ENCODE data around the gene ZNF584. TPM values are rescaled to one million over a fixed set of nuclear protein-coding genes. Genes with fewer than 3 reads are reported as not detected.

ZNF584 gene
- polyA plus RNA-seq, 1 donor from 2014 or later, result 29.6 TPM

GRCh38 chr19:58396691-58397532 is 11.5 kb upstream of the ZNF584 start:
- H2AFZ ChIP-seq (ENCODE audit: low read depth, low read length), result no peak overlapping the region
- H3K4me2 ChIP-seq (ENCODE audit: low read length), result no peak overlapping the region
- H3K36me3 ChIP-seq (ENCODE audit: insufficient read depth, low read length), result no peaks in the 10 kb centered on the region
- H3K9me2 ChIP-seq (ENCODE audit: insufficient read depth, low read length), result no peaks in the 10 kb centered on the region
- no peak overlapping the region for H3K4me3 ChIP-seq (ENCODE audit: low read length)
- no peaks in the 10 kb centered on the region for H3K9me3 ChIP-seq (ENCODE audit: low read length)
- no peak overlapping the region for H3K9ac ChIP-seq (ENCODE audit: low read length)
- H3K27ac ChIP-seq (ENCODE audit: low read length), result no peak overlapping the region
- TF ChIP-seq SMC3 (conservative IDR thresholded peaks at IDR 0.05; ENCODE audit: poor library complexity) (no peak), TAF1 (IDR thresholded peaks at IDR 0.05; ENCODE audit: low read depth) (no peak), POLR2AphosphoS5 (IDR thresholded peaks at IDR 0.05) (no peak), RAD21 (conservative IDR thresholded peaks at IDR 0.05) (no peak), EZH2 (IDR thresholded peaks at IDR 0.05; ENCODE audit: borderline replicate concordance, insufficient read depth, low read length, poor library complexity, severe bottlenecking) (no peak), EP300 (conservative IDR thresholded peaks at IDR 0.05; ENCODE audit: poor library complexity, severe bottlenecking) (no peak), MXI1 (conservative IDR thresholded peaks at IDR 0.05; ENCODE audit: poor library complexity, severe bottlenecking) (no peak)
- TF ChIP-seq, protein P1, sequence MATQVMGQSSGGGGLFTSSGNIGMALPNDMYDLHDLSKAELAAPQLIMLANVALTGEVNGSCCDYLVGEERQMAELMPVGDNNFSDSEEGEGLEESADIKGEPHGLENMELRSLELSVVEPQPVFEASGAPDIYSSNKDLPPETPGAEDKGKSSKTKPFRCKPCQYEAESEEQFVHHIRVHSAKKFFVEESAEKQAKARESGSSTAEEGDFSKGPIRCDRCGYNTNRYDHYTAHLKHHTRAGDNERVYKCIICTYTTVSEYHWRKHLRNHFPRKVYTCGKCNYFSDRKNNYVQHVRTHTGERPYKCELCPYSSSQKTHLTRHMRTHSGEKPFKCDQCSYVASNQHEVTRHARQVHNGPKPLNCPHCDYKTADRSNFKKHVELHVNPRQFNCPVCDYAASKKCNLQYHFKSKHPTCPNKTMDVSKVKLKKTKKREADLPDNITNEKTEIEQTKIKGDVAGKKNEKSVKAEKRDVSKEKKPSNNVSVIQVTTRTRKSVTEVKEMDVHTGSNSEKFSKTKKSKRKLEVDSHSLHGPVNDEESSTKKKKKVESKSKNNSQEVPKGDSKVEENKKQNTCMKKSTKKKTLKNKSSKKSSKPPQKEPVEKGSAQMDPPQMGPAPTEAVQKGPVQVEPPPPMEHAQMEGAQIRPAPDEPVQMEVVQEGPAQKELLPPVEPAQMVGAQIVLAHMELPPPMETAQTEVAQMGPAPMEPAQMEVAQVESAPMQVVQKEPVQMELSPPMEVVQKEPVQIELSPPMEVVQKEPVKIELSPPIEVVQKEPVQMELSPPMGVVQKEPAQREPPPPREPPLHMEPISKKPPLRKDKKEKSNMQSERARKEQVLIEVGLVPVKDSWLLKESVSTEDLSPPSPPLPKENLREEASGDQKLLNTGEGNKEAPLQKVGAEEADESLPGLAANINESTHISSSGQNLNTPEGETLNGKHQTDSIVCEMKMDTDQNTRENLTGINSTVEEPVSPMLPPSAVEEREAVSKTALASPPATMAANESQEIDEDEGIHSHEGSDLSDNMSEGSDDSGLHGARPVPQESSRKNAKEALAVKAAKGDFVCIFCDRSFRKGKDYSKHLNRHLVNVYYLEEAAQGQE (IDR thresholded peaks at IDR 0.05; ENCODE audit: borderline replicate concordance), result no peak
- TF ChIP-seq, protein P2, sequence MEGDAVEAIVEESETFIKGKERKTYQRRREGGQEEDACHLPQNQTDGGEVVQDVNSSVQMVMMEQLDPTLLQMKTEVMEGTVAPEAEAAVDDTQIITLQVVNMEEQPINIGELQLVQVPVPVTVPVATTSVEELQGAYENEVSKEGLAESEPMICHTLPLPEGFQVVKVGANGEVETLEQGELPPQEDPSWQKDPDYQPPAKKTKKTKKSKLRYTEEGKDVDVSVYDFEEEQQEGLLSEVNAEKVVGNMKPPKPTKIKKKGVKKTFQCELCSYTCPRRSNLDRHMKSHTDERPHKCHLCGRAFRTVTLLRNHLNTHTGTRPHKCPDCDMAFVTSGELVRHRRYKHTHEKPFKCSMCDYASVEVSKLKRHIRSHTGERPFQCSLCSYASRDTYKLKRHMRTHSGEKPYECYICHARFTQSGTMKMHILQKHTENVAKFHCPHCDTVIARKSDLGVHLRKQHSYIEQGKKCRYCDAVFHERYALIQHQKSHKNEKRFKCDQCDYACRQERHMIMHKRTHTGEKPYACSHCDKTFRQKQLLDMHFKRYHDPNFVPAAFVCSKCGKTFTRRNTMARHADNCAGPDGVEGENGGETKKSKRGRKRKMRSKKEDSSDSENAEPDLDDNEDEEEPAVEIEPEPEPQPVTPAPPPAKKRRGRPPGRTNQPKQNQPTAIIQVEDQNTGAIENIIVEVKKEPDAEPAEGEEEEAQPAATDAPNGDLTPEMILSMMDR (IDR thresholded peaks at IDR 0.05; ENCODE audit: poor library complexity, severe bottlenecking), result no peak
- no peaks in the 10 kb centered on the region for H3F3A ChIP-seq (ENCODE audit: insufficient read depth, low read length, poor library complexity, severe bottlenecking)
- H3K27me3 ChIP-seq (ENCODE audit: insufficient read depth, low read depth, low read length), result no peaks in the 10 kb centered on the region
- peaks cover 7% of the 10 kb centered on the region for H3K79me2 ChIP-seq (replicated peaks; ENCODE audit: insufficient read depth, low read length)
- no peaks in the 10 kb centered on the region for H4K20me1 ChIP-seq (ENCODE audit: insufficient read depth)

GRCh38 chr19:58397533-58398037 is 10.9 kb upstream of the ZNF584 start:
- Histone ChIP-seq H3K27ac (ENCODE audit: low read length) (no peak overlapping the region), H3K4me2 (ENCODE audit: low read length) (no peak overlapping the region), H3K36me3 (ENCODE audit: insufficient read depth, low read length) (no peaks in the 10 kb centered on the region), H2AFZ (ENCODE audit: low read depth, low read length) (no peak overlapping the region), H3K4me3 (ENCODE audit: low read length) (no peak overlapping the region), H3K79me2 (replicated peaks; ENCODE audit: insufficient read depth, low read length) (peaks cover 12% of the 10 kb centered on the region), H3K9me2 (ENCODE audit: insufficient read depth, low read length) (no peaks in the 10 kb centered on the region), H3K27me3 (ENCODE audit: insufficient read depth, low read depth, low read length) (no peaks in the 10 kb centered on the region), H3K9ac (ENCODE audit: low read length) (no peak overlapping the region), H3K9me3 (ENCODE audit: low read length) (no peaks in the 10 kb centered on the region), H3F3A (ENCODE audit: insufficient read depth, low read length, poor library complexity, severe bottlenecking) (no peaks in the 10 kb centered on the region), H4K20me1 (ENCODE audit: insufficient read depth) (no peaks in the 10 kb centered on the region)
- TF ChIP-seq MXI1 (conservative IDR thresholded peaks at IDR 0.05; ENCODE audit: poor library complexity, severe bottlenecking), result no peak
- no peak for TF ChIP-seq POLR2AphosphoS5 (IDR thresholded peaks at IDR 0.05)
- TF ChIP-seq EP300 (conservative IDR thresholded peaks at IDR 0.05; ENCODE audit: poor library complexity, severe bottlenecking), result no peak
- TF ChIP-seq TAF1 (IDR thresholded peaks at IDR 0.05; ENCODE audit: low read depth), result no peak
- TF ChIP-seq, protein P1 (IDR thresholded peaks at IDR 0.05; ENCODE audit: borderline replicate concordance), result no peak
- no peak for TF ChIP-seq SMC3 (conservative IDR thresholded peaks at IDR 0.05; ENCODE audit: poor library complexity)
- TF ChIP-seq RAD21 (conservative IDR thresholded peaks at IDR 0.05), result no peak
- no peak for TF ChIP-seq EZH2 (IDR thresholded peaks at IDR 0.05; ENCODE audit: borderline replicate concordance, insufficient read depth, low read length, poor library complexity, severe bottlenecking)
- TF ChIP-seq, protein P2 (IDR thresholded peaks at IDR 0.05; ENCODE audit: poor library complexity, severe bottlenecking), result no peak

Measured in neural cell (in vitro differentiated cells).